Neural cell (in vitro differentiated cells): ENCODE data around the gene TMEM266. TPM values are rescaled to one million over a fixed set of nuclear protein-coding genes. Genes with fewer than 3 reads are reported as not detected.

Experiments
- H2AFZ ChIP-seq: fragments of 200-600, 300-800 bp; sonication (generic), shearing (Covaris generic); 2 replicates; pipeline ENCODE4 v1.6.0; 2014; ENCODE audit warnings: low read depth, mild to moderate bottlenecking, antibody characterized with exemption, low read length, moderate library complexity
- H3F3A ChIP-seq: fragments of 200-600 bp; shearing (Covaris generic); 2 replicates; pipeline ENCODE4 v1.6.1; 2016; ENCODE audit warnings: mild to moderate bottlenecking, moderate library complexity, mixed read lengths, antibody characterized with exemption, low read length; ENCODE audit not compliant: insufficient read depth, poor library complexity, severe bottlenecking
- H3K27ac ChIP-seq: fragments of 200-600, 300-800 bp; sonication (generic), shearing (Covaris generic); 2 replicates; pipeline ENCODE4 v1.5.1; 2014; ENCODE audit warnings: mild to moderate bottlenecking, low read length, moderate library complexity
- H3K27me3 ChIP-seq: fragments of 300-800, 200-600 bp; sonication (generic), shearing (Covaris generic); 2 replicates; pipeline ENCODE4 v1.6.0; 2014; ENCODE audit warnings: mild to moderate bottlenecking, low read depth, low read length, moderate library complexity; ENCODE audit not compliant: insufficient read depth
- H3K36me3 ChIP-seq: fragments of 300-800, 200-600 bp; sonication (generic), shearing (Covaris generic); 2 replicates; pipeline ENCODE4 v1.5.1; 2014; ENCODE audit warnings: mild to moderate bottlenecking, antibody characterized with exemption, low read length, moderate library complexity; ENCODE audit not compliant: insufficient read depth
- H3K4me2 ChIP-seq: fragments of 300-800, 200-600 bp; sonication (generic), shearing (Covaris generic); 2 replicates; pipeline ENCODE4 v1.6.0; 2014; ENCODE audit warnings: mild to moderate bottlenecking, low read length
- H3K4me3 ChIP-seq: fragments of 300-800, 200-600 bp; sonication (generic), shearing (Covaris generic); 2 replicates; pipeline ENCODE4 v1.5.1; 2014; ENCODE audit warnings: mild to moderate bottlenecking, low read length, moderate library complexity
- H3K79me2 ChIP-seq: fragments of 200-600 bp; shearing (Covaris generic); replicated peaks from 2 replicates; pipeline ENCODE4 v1.6.0; 2014; ENCODE audit warnings: mild to moderate bottlenecking, low read length, moderate library complexity; ENCODE audit not compliant: insufficient read depth
- H3K9ac ChIP-seq: fragments of 300-800, 200-600 bp; sonication (generic), shearing (Covaris generic); 2 replicates; pipeline ENCODE4 v1.6.1; 2016; ENCODE audit warnings: mild to moderate bottlenecking, low read length, mixed read lengths
- H3K9me2 ChIP-seq: fragments of 200-600 bp; shearing (Covaris generic); 2 replicates; pipeline ENCODE4 v1.6.1; 2016; ENCODE audit warnings: mild to moderate bottlenecking, low read length, mixed read lengths; ENCODE audit not compliant: insufficient read depth
- H3K9me3 ChIP-seq: fragments of 200-600, 300-800 bp; sonication (generic), shearing (Covaris generic); 2 replicates; pipeline ENCODE4 v1.6.1; 2016; ENCODE audit warnings: mild to moderate bottlenecking, mixed run types, low read length, moderate library complexity, mixed read lengths
- H4K20me1 ChIP-seq: fragments of 200-600 bp; shearing (Covaris generic); 2 replicates; pipeline ENCODE4 v1.6.1; 2016; ENCODE audit warnings: mild to moderate bottlenecking, mixed run types; ENCODE audit not compliant: insufficient read depth
- CTCF ChIP-seq: fragments of 450-650 bp; IDR thresholded peaks from 2 replicates; pipeline ENCODE4 v1.5.1; 2014; ENCODE audit warnings: antibody characterized with exemption, mild to moderate bottlenecking, moderate library complexity; ENCODE audit not compliant: poor library complexity, severe bottlenecking
- EP300 ChIP-seq: fragments of 450-650 bp; conservative IDR thresholded peaks from 2 replicates; pipeline ENCODE4 v1.6.1; 2014; ENCODE audit warnings: antibody characterized with exemption, mild to moderate bottlenecking, moderate library complexity; ENCODE audit not compliant: poor library complexity, severe bottlenecking
- EZH2 ChIP-seq: fragments of 200-600, 300-800 bp; shearing (Covaris generic), sonication (generic); IDR thresholded peaks from 2 replicates; pipeline ENCODE4 v1.6.1; 2014; ENCODE audit warnings: antibody characterized with exemption, low read length, borderline replicate concordance, mild to moderate bottlenecking; ENCODE audit not compliant: insufficient read depth, poor library complexity, severe bottlenecking
- MXI1 ChIP-seq: fragments of 450-650 bp; conservative IDR thresholded peaks from 2 replicates; pipeline ENCODE4 v1.6.1; 2014; ENCODE audit warnings: antibody characterized with exemption, mild to moderate bottlenecking; ENCODE audit not compliant: poor library complexity, severe bottlenecking
- POLR2AphosphoS5 ChIP-seq: IDR thresholded peaks from 2 replicates; pipeline ENCODE4 v1.6.1; 2012
- RAD21 ChIP-seq: fragments of 450-650 bp; conservative IDR thresholded peaks from 2 replicates; pipeline ENCODE4 v1.6.1; 2014; ENCODE audit warnings: antibody characterized with exemption, mild to moderate bottlenecking, moderate library complexity
- SMC3 ChIP-seq: fragments of 450-650 bp; conservative IDR thresholded peaks from 2 replicates; pipeline ENCODE4 v1.6.1; 2014; ENCODE audit warnings: antibody characterized with exemption, mild to moderate bottlenecking, moderate library complexity; ENCODE audit not compliant: poor library complexity
- TAF1 ChIP-seq: IDR thresholded peaks from 2 replicates; pipeline ENCODE4 v1.6.1; 2012; ENCODE audit warnings: low read depth
- polyA plus RNA-seq: library from polyadenylated mRNA; depleted of rRNA; stranded (reverse); fragments of >200 nt; gene quantifications from 2 replicates; pipeline ENCODE4 v1.2.3, GENCODE V29; 2014
- TF ChIP-seq, protein P1 (sequence below): IDR thresholded peaks from 2 replicates; pipeline ENCODE4 v1.6.1; 2012; ENCODE audit warnings: borderline replicate concordance

Gene TMEM266
- polyA plus RNA-seq, 1 donor from 2014 or later = 17.6 TPM

GRCh38 chr15:76193934-76194333, 134.1 kb downstream of the TMEM266 start:
- no peak for TF ChIP-seq EZH2
- no peak for TF ChIP-seq CTCF
- TF ChIP-seq SMC3 = no peak
- TF ChIP-seq EP300 = no peak
- H3K27me3 ChIP-seq = peaks cover 8% of the 10 kb centered on the region
- no peak overlapping the region for H3K4me3 ChIP-seq
- no peak overlapping the region for H2AFZ ChIP-seq
- no peaks in the 10 kb centered on the region for H3K9me2 ChIP-seq
- no peaks in the 10 kb centered on the region for H3K9me3 ChIP-seq
- H3K36me3 ChIP-seq = no peaks in the 10 kb centered on the region
- no peaks in the 10 kb centered on the region for H4K20me1 ChIP-seq
- H3K9ac ChIP-seq = no peak overlapping the region
- no peak overlapping the region for H3K27ac ChIP-seq
- H3K79me2 ChIP-seq = no peaks in the 10 kb centered on the region
- H3F3A ChIP-seq = no peaks in the 10 kb centered on the region
- no peak overlapping the region for H3K4me2 ChIP-seq

- Histone ChIP-seq H3K9me2 (no peaks in the 10 kb centered on the region), H3K36me3 (no peaks in the 10 kb centered on the region), H4K20me1 (no peaks in the 10 kb centered on the region), H3K79me2 (no peaks in the 10 kb centered on the region), H3K4me3 (no peak overlapping the region), H3K27me3 (no peaks in the 10 kb centered on the region), H3K9ac (no peak overlapping the region), H3K4me2 (no peak overlapping the region), H2AFZ (no peak overlapping the region), H3F3A (no peaks in the 10 kb centered on the region), H3K27ac (no peak overlapping the region), H3K9me3 (no peaks in the 10 kb centered on the region)
- no peak for TF ChIP-seq TAF1
- no peak for TF ChIP-seq SMC3
- no peak for TF ChIP-seq MXI1
- TF ChIP-seq, protein P1, sequence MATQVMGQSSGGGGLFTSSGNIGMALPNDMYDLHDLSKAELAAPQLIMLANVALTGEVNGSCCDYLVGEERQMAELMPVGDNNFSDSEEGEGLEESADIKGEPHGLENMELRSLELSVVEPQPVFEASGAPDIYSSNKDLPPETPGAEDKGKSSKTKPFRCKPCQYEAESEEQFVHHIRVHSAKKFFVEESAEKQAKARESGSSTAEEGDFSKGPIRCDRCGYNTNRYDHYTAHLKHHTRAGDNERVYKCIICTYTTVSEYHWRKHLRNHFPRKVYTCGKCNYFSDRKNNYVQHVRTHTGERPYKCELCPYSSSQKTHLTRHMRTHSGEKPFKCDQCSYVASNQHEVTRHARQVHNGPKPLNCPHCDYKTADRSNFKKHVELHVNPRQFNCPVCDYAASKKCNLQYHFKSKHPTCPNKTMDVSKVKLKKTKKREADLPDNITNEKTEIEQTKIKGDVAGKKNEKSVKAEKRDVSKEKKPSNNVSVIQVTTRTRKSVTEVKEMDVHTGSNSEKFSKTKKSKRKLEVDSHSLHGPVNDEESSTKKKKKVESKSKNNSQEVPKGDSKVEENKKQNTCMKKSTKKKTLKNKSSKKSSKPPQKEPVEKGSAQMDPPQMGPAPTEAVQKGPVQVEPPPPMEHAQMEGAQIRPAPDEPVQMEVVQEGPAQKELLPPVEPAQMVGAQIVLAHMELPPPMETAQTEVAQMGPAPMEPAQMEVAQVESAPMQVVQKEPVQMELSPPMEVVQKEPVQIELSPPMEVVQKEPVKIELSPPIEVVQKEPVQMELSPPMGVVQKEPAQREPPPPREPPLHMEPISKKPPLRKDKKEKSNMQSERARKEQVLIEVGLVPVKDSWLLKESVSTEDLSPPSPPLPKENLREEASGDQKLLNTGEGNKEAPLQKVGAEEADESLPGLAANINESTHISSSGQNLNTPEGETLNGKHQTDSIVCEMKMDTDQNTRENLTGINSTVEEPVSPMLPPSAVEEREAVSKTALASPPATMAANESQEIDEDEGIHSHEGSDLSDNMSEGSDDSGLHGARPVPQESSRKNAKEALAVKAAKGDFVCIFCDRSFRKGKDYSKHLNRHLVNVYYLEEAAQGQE = no peak
- TF ChIP-seq POLR2AphosphoS5 = no peak
- TF ChIP-seq CTCF = no peak
- no peak for TF ChIP-seq EZH2
- no peak for TF ChIP-seq EP300
- no peak for TF ChIP-seq RAD21
These were observed 135.9 kb downstream of the TMEM266 start for GRCh38 chr15:76195506-76196268.
